Measurements from ENCODE around the gene SLC48A1.
A peak's percentile ranks its signal among the peaks of the same experiment; 100 is the strongest.

SLC48A1 gene

DNA sequence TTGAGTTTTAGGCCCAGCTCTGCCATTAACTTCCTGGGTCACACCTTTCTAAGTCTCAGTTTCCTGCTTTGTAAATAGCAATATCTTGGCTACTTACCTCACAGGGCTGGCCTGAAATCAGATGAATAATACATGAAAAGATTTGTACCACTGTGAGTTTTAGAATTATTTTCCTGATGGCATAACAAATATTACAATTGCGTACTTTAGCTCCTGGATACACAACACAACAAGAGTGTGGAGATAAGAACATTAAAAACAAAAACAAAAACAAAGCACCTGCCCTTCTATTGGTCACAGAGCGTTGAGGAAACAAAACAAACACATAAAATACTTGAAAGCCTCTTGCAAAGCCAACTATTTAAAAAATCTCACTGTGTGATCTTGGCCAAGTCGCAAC is 51.6 kb downstream of the SLC48A1 start:
- no peak for DNase-seq (ENCODE audit: low spot score)

DNA sequence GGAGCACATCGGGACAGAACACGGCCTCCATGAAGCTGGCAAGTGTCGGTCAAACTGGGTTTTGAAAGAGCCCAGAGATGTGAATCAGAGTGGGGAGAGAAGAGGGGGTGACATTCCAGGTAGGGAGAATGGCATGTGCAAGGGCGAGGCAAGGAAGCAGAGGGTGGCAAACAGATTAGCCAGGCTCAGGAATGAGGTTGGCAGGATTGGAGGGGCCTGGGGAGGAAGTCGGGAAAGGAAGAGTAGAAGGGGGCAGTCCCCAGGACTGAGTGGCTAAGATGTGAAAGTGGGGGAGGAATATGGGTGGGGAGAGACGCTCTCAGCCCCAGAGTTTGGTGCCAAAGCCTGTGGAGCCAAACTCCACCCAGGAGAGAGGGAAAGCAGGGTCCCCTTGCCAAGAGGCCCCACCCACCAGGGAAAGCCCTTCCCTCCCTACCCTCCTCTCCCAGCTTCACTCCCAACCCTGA is 52.2 kb downstream of the SLC48A1 start:
- DNase-seq (ENCODE audit: low spot score), result no peak

DNA sequence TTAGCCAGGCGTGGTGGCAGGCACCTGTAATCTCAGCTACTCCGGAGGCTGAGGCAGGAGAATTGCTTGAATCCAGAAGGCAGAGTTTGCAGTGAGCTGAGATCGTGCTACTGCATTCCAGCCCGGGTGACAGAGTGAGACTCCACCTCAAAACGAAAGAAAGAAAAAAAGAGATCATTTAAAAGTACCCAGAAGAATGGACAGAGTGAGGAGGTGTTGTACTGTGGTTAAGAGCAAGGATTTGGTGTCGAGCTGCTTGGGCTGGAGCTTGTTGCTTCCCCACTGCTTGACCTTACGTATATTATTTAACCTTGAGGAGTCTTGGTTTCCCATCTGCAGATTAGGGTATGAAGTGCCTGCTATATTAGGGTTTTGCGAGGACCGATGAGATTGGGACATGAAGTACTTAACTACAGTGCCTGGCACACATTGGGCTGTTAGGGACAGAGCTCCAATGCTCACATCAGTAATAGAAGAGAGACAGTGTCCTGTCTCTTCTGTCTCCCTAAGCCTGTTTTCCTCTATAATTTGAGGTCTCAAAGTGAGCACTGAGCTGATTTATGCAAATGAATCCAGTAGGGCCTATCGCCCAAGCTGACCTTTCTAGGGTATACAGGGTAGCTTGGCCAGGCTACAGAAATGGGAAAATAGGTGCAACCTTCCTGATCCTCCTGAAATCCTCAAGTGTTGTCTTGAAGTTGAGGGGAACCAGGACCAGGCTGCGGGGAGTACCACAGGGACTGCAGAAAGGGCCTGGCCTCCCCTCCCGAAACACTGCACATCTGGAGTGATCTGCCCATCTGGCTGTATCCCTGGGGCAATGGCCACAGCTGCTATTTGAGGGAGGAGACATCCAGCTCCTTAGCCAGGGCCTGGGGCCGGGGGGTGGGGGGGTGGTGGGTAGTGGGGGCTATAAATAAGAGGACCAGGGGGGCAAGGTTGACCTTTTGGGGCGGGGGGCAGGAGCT is 55.3 kb downstream of the SLC48A1 start:
- DNase-seq (ENCODE audit: low spot score), result peak; percentile 47

DNA sequence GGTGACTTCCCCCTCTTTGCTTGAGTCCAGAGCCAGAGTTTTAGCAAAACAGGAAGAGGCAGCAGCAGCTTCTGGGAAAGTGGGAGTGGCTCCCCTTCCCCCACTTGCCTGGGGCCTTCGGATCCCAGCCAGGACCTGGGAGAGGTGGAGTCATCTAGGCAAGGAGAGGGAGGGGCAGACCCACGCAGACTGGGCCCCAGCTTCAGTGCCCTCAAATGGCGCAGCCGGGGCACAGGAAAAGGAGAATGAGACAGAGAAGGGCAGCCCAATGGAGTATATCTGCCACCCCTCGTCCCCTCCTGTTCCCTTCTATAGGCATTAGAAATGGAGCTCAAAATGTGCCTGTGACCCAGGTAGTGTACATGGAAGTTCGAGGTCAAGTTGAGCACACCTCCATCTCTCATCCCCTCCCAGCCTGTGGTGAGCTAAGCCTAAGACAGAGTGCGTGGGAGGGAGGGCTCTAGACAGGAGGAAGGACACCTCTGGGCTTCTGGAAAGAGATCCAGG is 56.0 kb downstream of the SLC48A1 start:
- DNase-seq (ENCODE audit: low spot score), result peak; percentile 92

DNA sequence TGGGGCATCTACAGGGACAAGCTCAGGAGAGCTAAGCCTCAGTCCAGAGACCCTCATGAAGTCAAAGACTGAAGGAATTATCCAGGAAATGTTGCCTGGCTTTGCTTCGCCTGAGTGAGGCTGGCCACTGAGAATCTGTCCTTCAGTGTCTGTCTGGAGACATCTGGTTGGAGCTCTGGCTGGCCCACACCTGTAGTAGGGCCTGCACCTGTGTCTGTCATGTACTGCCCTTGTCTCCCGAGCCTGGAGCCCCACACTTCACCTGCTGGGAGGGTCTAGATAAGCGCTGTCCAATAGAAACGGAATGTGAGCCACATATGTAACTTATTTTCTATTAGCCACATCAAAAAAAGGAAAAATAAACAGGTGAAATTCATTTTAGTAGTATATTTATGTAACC is 56.5 kb downstream of the SLC48A1 start:
- no peak for DNase-seq (ENCODE audit: low spot score)
